Activated CD4-positive, alpha-beta T cell treated with anti-CD3 and anti-CD28 coated beads for 36 hours (primary cell): ENCODE data around the gene IL36RN. TPM values are rescaled to one million over a fixed set of nuclear protein-coding genes. Genes with fewer than 3 reads are reported as not detected.
A peak's percentile ranks its signal among the peaks of the same experiment; 100 is the strongest.

Source experiments
- ATAC-seq: fragments of 200-7000 bp; cut with Tn5 transposase; one replicate; pipeline ENCODE4 v1.10.0; 2021; ENCODE audit warnings: mild to moderate bottlenecking, moderate library complexity
- CTCF ChIA-PET: fragments of 350-600 bp; sonication (Branson Sonifier 250); formaldehyde crosslinking; loops from one replicate; lab custom pipeline; 2021; ENCODE audit warnings: antibody characterized with exemption; lab: Charles Lee
- POLR2A ChIA-PET: fragments of 350-600 bp; sonication (Branson Sonifier 250); formaldehyde crosslinking; loops from one replicate; lab custom pipeline; 2021; ENCODE audit warnings: antibody characterized with exemption, inconsistent platforms; lab: Charles Lee
- DNase-seq: peaks from one replicate; pipeline ENCODE4 v3.0.0-alpha.2; 2020
- H3K27ac Mint-ChIP-seq: one replicate; pipeline ENCODE4 v1.8.0; 2021; ENCODE audit warnings: mixed read lengths
- H3K27me3 Mint-ChIP-seq: one replicate; pipeline ENCODE4 v1.8.0; 2021; ENCODE audit warnings: mixed read lengths
- H3K36me3 Mint-ChIP-seq: one replicate; pipeline ENCODE4 v1.8.0; 2021; ENCODE audit warnings: low read depth, mixed read lengths
- H3K4me1 Mint-ChIP-seq: one replicate; pipeline ENCODE4 v1.8.0; 2021; ENCODE audit warnings: mixed read lengths
- H3K4me3 Mint-ChIP-seq: one replicate; pipeline ENCODE4 v1.8.0; 2021; ENCODE audit warnings: mild to moderate bottlenecking, moderate library complexity, mixed read lengths
- H3K9me3 Mint-ChIP-seq: one replicate; pipeline ENCODE4 v1.8.0; 2021; ENCODE audit warnings: low read depth, mixed read lengths
- intact Hi-C, 2 experiments: fragments of 100-400 bp; cut with DNase I in 1 of 2; cut with micrococcal nuclease in 1 of 2; formaldehyde crosslinking; loops; one replicate each; pipeline versions ENCODE4 v1.14.2 to v1.15.1; 2022 to 2024; cut with DNase I, micrococcal nuclease
- total RNA-seq, 2 experiments: library from RNA; stranded (reverse); gene quantifications; one replicate each; pipeline ENCODE4 v1.2.3, GENCODE V29; 2021

IL36RN gene
- total RNA-seq, 2 experiments from 2014 or later, result not detected

DNA sequence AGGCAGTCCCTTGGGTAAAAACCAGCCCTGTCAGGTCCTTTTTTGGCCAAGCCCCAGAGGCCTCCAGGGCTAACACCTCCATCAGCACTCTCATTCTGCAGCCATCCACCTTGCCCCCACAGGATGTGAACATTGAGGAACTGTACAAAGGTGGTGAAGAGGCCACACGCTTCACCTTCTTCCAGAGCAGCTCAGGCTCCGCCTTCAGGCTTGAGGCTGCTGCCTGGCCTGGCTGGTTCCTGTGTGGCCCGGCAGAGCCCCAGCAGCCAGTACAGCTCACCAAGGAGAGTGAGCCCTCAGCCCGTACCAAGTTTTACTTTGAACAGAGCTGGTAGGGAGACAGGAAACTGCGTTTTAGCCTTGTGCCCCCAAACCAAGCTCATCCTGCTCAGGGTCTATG, 16.0 kb downstream of the IL36RN start:
- POLR2A ChIA-PET, result no interaction called here
- no peak for DNase-seq
- H3K27ac Mint-ChIP-seq, result no peak overlapping the region
- H3K9me3 Mint-ChIP-seq, result no peaks in the 10 kb centered on the region
- peaks cover 7% of the 10 kb centered on the region for H3K4me1 Mint-ChIP-seq
- intact Hi-C loops, result no loop called here
- H3K4me3 Mint-ChIP-seq, result no peak overlapping the region
- no peaks in the 10 kb centered on the region for H3K36me3 Mint-ChIP-seq
- peak; percentile 33 for ATAC-seq
- CTCF ChIA-PET, result interaction anchor here (1.0 to 1.1 kb wide), 3 partner anchors 10 to 87 kb away, joined by 3 to 4 read pairs (median 3); no protein-coding TSS in a partner anchor
- H3K27me3 Mint-ChIP-seq, result no peaks in the 10 kb centered on the region

DNA sequence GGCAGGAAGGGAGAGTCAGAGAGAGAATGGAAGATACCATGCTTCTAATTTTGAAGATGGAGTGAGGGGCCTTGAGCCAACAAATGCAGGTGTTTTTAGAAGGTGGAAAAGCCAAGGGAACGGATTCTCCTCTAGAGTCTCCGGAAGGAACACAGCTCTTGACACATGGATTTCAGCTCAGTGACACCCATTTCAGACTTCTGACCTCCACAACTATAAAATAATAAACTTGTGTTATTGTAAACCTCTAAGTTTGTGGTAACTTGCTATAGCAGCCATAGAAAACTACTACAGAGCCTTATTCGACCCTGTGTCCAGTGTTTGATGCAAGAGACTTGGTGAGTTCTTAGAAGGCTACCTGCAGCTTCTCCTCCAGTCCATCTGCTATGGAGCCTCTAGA, 16.6 kb downstream of the IL36RN start:
- CTCF ChIA-PET, result interaction anchor here (0.9 to 1.1 kb wide), 5 partner anchors 11 to 87 kb away, joined by 3 to 4 read pairs (median 3); no protein-coding TSS in a partner anchor
- Mint-ChIP-seq H3K9me3 (no peaks in the 10 kb centered on the region), H3K27ac (no peak overlapping the region), H3K4me1 (peaks cover 7% of the 10 kb centered on the region), H3K27me3 (no peaks in the 10 kb centered on the region), H3K4me3 (no peak overlapping the region), H3K36me3 (no peaks in the 10 kb centered on the region)
- ATAC-seq, result no peak
- intact Hi-C loops, result no loop called here
- POLR2A ChIA-PET, result interaction anchor here (0.5 kb wide), 1 partner anchor 178 kb away, joined by 3 read pairs; no protein-coding TSS in a partner anchor
- DNase-seq, result no peak

DNA sequence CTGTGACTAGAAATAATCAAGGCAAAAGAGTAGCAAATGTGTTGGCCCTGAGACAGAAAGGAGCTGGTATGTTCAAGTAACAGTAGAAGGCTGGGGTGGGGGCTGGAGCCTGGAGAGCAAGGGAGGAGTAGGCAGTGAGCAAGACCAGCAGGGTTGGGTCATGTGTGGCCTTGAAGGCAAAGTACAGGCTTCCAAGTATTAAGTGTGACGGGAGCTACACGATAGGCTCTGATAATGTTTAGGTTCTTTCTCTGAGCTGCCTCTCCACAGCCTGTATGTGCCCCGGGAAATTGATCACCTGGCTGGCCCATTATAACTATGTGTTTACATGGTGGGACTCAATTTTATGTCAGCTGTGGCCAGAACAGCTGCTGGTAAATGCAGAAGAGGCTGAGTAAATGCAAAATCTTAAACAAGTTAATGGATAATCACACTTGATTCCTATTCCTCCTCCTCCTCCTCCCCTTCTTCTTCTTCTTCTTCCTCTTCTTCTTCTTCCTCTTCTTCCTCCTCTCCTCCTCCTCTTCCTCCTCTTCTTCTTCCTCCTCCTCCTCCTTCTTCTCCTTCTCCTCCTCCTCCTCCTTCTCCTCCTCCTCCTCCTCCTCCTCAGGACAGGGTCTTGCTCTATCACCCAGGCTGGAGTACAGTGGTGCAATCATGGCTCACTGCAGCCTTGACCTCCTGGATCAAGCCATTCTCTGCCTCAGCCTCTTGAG, 18.1 kb downstream of the IL36RN start:
- H3K4me1 Mint-ChIP-seq, result peaks cover 7% of the 10 kb centered on the region
- ATAC-seq (no peak), DNase-seq (no peak)
- CTCF ChIA-PET, result interaction anchor here (1.0 to 10.3 kb wide), 8 partner anchors 9 to 313 kb away, joined by 3 to 148 read pairs (median 4); partner anchors contain the start of gene IL1F10
- no peak overlapping the region for H3K27ac Mint-ChIP-seq
- no peaks in the 10 kb centered on the region for H3K36me3 Mint-ChIP-seq
- H3K27me3 Mint-ChIP-seq, result no peaks in the 10 kb centered on the region
- H3K4me3 Mint-ChIP-seq, result no peak overlapping the region
- POLR2A ChIA-PET, result interaction anchor here (0.6 kb wide), 1 partner anchor 67 kb away, joined by 3 read pairs; no protein-coding TSS in a partner anchor
- intact Hi-C loops, result no loop called here
- H3K9me3 Mint-ChIP-seq, result no peaks in the 10 kb centered on the region

DNA sequence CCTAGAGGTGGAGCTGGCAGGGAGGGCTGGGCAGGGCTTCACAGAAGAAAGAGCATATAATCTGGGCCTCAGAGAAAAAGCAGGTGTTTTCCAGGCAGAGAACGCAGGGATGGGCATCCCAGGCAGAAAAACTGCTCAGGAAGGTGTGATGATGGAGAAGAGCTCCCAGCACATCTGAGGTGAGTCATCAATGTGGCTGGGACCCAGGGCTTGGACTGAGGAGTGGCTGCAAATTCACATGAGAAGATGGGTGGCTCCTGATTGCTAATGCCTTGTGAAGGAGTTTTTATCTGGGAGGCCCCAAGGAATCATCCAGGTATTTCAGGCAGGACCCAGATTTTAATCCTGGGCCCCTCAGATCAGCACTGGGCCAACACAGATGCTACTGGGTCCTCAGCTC, 18.9 kb downstream of the IL36RN start:
- no peak overlapping the region for H3K27ac Mint-ChIP-seq
- H3K4me3 Mint-ChIP-seq, result no peak overlapping the region
- no peak for ATAC-seq
- ChIA-PET POLR2A (no interaction called here), CTCF (interaction anchor here (0.6 to 10.3 kb wide), 5 partner anchors 8 to 60 kb away, joined by 3 to 148 read pairs (median 3); partner anchors contain the start of gene IL1F10)
- H3K4me1 Mint-ChIP-seq, result peaks cover 7% of the 10 kb centered on the region
- no peaks in the 10 kb centered on the region for H3K27me3 Mint-ChIP-seq
- H3K36me3 Mint-ChIP-seq, result no peaks in the 10 kb centered on the region
- intact Hi-C loops, result no loop called here
- DNase-seq, result no peak
- H3K9me3 Mint-ChIP-seq, result no peaks in the 10 kb centered on the region

DNA sequence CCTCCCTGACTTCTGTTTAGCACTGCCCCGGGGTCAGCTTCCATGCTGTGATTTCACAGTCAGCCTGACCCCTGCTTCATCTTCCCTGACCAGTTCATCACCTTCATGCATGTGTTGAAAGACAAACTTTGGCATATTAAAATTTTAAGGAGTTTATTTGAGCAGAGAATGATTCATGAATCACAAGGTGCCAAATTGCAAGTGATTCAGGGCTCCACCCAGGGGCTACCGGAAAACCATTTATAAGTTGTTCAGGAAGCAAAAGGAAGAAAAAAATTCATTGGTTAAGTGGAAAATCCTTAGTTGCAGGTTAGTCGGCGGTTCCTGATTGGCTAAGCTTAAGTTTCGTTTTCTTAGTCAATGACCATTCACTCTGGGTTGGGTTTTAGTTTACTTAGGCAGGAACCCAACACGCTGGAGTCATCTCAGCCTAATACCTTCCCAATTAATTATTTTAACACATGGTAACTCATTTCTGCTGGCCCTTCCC, 19.4 kb downstream of the IL36RN start:
- Mint-ChIP-seq H3K4me3 (no peak overlapping the region), H3K27ac (no peak overlapping the region), H3K36me3 (no peaks in the 10 kb centered on the region), H3K4me1 (peaks cover 11% of the 10 kb centered on the region), H3K27me3 (no peaks in the 10 kb centered on the region), H3K9me3 (no peaks in the 10 kb centered on the region)
- ATAC-seq, result no peak
- intact Hi-C loops, result no loop called here
- POLR2A ChIA-PET, result no interaction called here
- CTCF ChIA-PET, result interaction anchor here (0.6 to 10.3 kb wide), 9 partner anchors 9 to 495 kb away, joined by 3 to 148 read pairs (median 4); partner anchors contain the start of gene IL1F10
- DNase-seq, result no peak

DNA sequence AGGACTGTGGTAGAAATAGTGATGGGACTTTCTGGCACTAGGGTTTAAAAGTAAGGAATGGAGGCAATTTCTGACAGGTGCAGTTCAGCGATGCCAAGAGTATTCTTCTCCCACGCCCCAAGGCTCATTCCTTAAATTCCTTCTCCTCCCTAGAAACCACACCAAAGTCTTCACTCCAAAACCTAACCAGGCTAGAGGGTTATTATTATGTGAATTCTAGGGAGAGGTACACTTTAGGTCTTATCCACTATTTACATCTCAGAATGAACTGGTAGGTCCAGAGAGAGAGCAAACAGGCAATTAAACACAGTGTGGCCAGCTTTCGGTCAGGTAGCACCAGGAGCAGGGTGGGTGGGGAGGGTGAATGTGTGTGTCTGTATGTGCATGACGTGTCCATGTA, 20.1 kb downstream of the IL36RN start:
- CTCF ChIA-PET, result interaction anchor here (0.7 to 10.3 kb wide), 18 partner anchors 10 to 495 kb away, joined by 3 to 148 read pairs (median 6); no protein-coding TSS in a partner anchor
- DNase-seq (no peak), ATAC-seq (no peak)
- no peaks in the 10 kb centered on the region for H3K9me3 Mint-ChIP-seq
- POLR2A ChIA-PET, result no interaction called here
- intact Hi-C loops, result no loop called here
- peaks cover 16% of the 10 kb centered on the region for H3K4me1 Mint-ChIP-seq
- H3K36me3 Mint-ChIP-seq, result no peaks in the 10 kb centered on the region
- H3K27me3 Mint-ChIP-seq, result no peaks in the 10 kb centered on the region
- H3K27ac Mint-ChIP-seq, result no peak overlapping the region
- no peak overlapping the region for H3K4me3 Mint-ChIP-seq

DNA sequence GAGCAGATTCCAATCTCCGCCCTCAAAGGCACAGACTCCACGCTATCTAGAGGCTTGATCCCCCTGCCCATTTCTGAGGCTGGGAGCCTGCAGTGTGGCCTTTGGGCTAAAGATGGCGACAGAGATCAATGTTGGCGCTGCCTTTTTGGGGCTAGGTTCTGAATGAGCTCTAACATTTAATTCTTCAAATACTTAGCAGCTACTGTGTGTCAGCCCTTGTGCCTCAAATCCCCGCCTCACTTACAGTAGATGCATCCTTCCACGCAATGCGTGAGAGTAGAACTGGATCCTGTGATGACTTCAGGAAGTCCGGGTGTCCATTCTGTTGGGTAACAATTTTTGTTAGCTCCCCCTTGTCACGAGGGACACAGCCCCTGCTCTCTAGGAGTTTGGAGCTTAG, 21.1 kb downstream of the IL36RN start:
- POLR2A ChIA-PET, result interaction anchor here (0.6 kb wide), 1 partner anchor 9 kb away, joined by 3 read pairs; no protein-coding TSS in a partner anchor
- intact Hi-C loops, result loop anchor here (1.0 to 5.0 kb wide), 6 partner anchors 58 to 292 kb away; no protein-coding TSS in a partner anchor
- CTCF ChIA-PET, result interaction anchor here (0.6 to 10.3 kb wide), 45 partner anchors 8 to 446 kb away, joined by 3 to 148 read pairs (median 5); partner anchors contain the start of gene PSD4

DNA sequence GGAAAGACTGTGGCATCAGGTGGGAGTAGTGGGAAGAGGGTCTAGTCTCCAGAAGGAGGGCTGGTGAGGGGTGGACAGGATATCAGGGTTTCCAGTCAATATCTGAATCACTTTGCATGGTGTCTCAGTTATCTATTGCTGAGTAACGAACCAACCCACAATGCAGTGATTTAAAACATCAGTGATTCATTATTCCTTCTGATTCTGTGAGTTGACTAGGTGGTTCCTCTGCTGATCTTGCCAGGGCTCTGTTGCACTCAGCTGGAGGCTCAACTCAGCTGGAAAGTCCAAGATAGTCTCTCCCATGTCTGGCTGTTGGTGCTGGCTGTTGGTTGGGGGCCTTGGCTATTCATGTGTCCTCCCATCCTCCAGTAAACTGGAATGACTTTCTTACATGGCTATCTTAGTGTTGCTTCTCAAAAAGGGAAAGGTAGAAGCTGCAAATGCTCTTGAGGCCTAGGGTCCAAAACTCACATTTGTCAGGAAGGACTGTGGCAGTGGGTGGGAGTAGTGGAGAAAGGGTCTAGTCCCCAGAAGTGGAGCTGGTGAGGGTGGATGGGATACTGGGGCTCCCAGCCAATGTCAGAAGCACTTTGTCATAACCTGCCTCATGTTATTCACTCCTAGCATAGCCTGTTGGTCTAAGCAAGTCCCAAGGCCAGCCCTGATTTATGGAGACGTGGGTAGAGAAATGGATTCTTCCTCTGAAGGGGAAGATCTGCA, 22.7 kb downstream of the IL36RN start:
- Mint-ChIP-seq H3K27me3 (no peaks in the 10 kb centered on the region), H3K4me3 (no peak overlapping the region), H3K4me1 (peaks cover 12% of the 10 kb centered on the region), H3K9me3 (no peaks in the 10 kb centered on the region), H3K36me3 (no peaks in the 10 kb centered on the region), H3K27ac (no peak overlapping the region)
- POLR2A ChIA-PET, result interaction anchor here (0.7 kb wide), 1 partner anchor 140 kb away, joined by 3 read pairs; no protein-coding TSS in a partner anchor
- peak; percentile 40 for ATAC-seq
- intact Hi-C loops, result loop anchor here (2.0 to 5.0 kb wide), 5 partner anchors 95 to 291 kb away; no protein-coding TSS in a partner anchor
- no peak for DNase-seq
- CTCF ChIA-PET, result interaction anchor here (0.9 to 10.3 kb wide), 8 partner anchors 17 to 131 kb away, joined by 3 to 148 read pairs (median 4); no protein-coding TSS in a partner anchor

More for the DNA sequence above, 21.1 kb downstream of the IL36RN start:
- ATAC-seq (peak; percentile 73), DNase-seq (peak; percentile 73)
- Mint-ChIP-seq H3K4me3 (no peak overlapping the region), H3K36me3 (no peaks in the 10 kb centered on the region), H3K4me1 (peaks cover 15% of the 10 kb centered on the region), H3K27me3 (no peaks in the 10 kb centered on the region), H3K9me3 (no peaks in the 10 kb centered on the region), H3K27ac (no peak overlapping the region)

DNA sequence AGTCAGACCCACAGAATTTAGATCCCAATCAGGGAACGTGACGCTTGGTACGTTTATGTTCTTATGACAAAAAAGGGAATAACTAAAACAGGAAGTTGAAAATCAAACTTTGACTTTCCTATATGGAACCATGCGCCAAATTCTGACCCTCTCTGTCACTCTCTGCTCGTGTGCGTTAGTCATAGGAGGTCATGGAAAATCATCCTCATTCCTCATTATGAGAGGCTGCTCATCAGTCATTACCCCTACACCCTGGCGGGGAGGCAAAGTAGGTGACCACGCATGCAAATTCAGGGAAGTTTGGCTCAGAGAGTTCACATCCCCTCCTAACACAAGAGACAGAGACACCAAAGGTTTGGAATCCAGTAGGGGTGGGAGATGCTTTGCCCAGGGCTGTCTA, 24.3 kb downstream of the IL36RN start:
- CTCF ChIA-PET, result interaction anchor here (0.8 to 10.3 kb wide), 11 partner anchors 15 to 173 kb away, joined by 3 to 148 read pairs (median 4); partner anchors contain the start of gene IL1F10
- Mint-ChIP-seq H3K27ac (no peak overlapping the region), H3K4me3 (no peak overlapping the region), H3K4me1 (peaks cover 12% of the 10 kb centered on the region), H3K27me3 (peaks cover 2% of the 10 kb centered on the region), H3K36me3 (no peaks in the 10 kb centered on the region), H3K9me3 (no peaks in the 10 kb centered on the region)
- POLR2A ChIA-PET, result interaction anchor here (0.6 kb wide), 1 partner anchor 16 kb away, joined by 3 read pairs; no protein-coding TSS in a partner anchor
- intact Hi-C loops, result loop anchor here (5.0 kb wide), 4 partner anchors 114 to 289 kb away; no protein-coding TSS in a partner anchor
- peak; percentile 5 for ATAC-seq
- peak; percentile 52 for DNase-seq

DNA sequence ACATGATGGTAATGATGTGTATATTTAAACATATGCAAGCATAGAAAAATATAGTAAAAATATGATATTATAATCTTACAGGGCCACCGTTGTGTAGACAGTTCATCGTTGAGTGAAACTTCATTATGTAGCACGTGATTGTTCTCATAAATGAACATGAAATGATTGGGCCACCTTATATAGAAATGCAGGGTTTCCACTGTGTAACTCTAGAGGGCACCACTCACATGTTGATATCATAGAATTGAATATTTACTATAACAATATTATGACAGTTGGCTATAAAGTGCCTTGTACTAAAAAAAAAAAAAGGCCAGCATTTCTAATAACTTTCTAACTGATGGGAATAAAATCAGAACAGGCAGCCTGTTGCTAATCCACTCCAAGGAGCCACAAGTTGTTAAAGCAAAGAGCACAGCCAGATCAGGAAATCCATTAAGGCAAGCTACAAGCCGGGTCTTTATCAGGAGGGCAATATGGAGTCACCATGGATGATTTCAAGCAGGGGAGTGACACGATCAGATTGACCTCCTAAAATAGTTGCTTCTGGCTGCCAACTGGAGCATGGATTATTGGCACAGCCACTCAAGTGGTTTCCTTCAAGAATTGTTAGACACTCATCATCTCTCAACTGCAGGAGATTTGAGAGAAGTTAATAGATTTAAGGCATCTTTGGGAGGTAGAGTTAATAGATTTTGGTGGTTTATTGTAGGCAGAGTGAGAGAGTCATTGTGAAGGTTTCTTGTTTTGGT, 25.4 kb downstream of the IL36RN start:
- POLR2A ChIA-PET, result interaction anchor here (0.9 kb wide), 1 partner anchor 72 kb away, joined by 3 read pairs; no protein-coding TSS in a partner anchor
- H3K4me1 Mint-ChIP-seq, result peaks cover 12% of the 10 kb centered on the region

More for the DNA sequence above, 25.4 kb downstream of the IL36RN start:
- Mint-ChIP-seq H3K9me3 (no peaks in the 10 kb centered on the region), H3K36me3 (no peaks in the 10 kb centered on the region), H3K27me3 (peaks cover 2% of the 10 kb centered on the region), H3K4me3 (no peak overlapping the region), H3K27ac (peak overlapping the region; percentile 3)
- intact Hi-C loops, result loop anchor here (1.0 to 5.0 kb wide), 8 partner anchors 54 to 306 kb away; no protein-coding TSS in a partner anchor
- ATAC-seq (peak; percentile 77), DNase-seq (no peak)
- CTCF ChIA-PET, result interaction anchor here (0.6 to 10.3 kb wide), 14 partner anchors 10 to 777 kb away, joined by 3 to 148 read pairs (median 4); no protein-coding TSS in a partner anchor
